HepG2 (cell line): ENCODE data around the gene MYL12B. TPM values are rescaled to one million over a fixed set of nuclear protein-coding genes. Genes with fewer than 3 reads are reported as not detected.

Experiments used
- ATAC-seq: fragments of 200-7000 bp; cut with Tn5 transposase; 3 replicates; pipeline ENCODE4 v1.9.1; 2020; ENCODE audit warnings: mild to moderate bottlenecking, moderate library complexity
- BruUV-seq: library from RNA; stranded (reverse); fragments of 400-500 nt; replicated peaks from 2 replicates; lab custom pipeline; 2021; lab: Mats Ljungman, UMichigan
- CTCF ChIA-PET: fragments of 300-600 bp; formaldehyde crosslinking; extraction: SDS; loops from one replicate; lab custom pipeline; 2021; ENCODE audit warnings: low total read pairs, inconsistent platforms, low intra/inter-chr PET ratio; lab: Yijun Ruan, JAX
- POLR2A ChIA-PET: fragments of 350-600 bp; sonication (Branson Sonifier 250); formaldehyde crosslinking; loops from one replicate; lab custom pipeline; 2020; ENCODE audit warnings: antibody characterized with exemption, inconsistent platforms; lab: Yijun Ruan, JAX
- DNase-seq: peaks from one replicate; pipeline ENCODE4 v3.0.0-alpha.2; 2015; ENCODE audit warnings: low spot score
- FAIRE-seq: peaks from 3 replicates; lab custom pipeline; 2011; peaks lifted over from hg19 to GRCh38; lab: Jason Lieb, UNC
- H2AFZ ChIP-seq: one replicate; pipeline ENCODE4 v1.6.1; 2011; ENCODE audit warnings: low read length, inconsistent platforms
- H3K27ac ChIP-seq: fragments of 300-600 bp; 3 replicates; pipeline ENCODE4 v1.8.0; 2011; ENCODE audit warnings: mixed run types, mild to moderate bottlenecking, mixed read lengths, low read length, inconsistent platforms; ENCODE audit not compliant: insufficient read depth; ENCODE audit errors: extremely low read length
- H3K27me3 ChIP-seq, 2 experiments: fragments of 200-600 bp in 1 of 2; 2 replicates in 1 of 2; 3 replicates in 1 of 2; pipeline versions ENCODE4 v1.6.0 to v1.8.0; 2011; ENCODE audit warnings: low read length in 2 of 2, mild to moderate bottlenecking in 2 of 2, moderate library complexity in 2 of 2, inconsistent platforms in 1 of 2; ENCODE audit not compliant: insufficient read depth in 2 of 2, control insufficient read depth in 1 of 2
- H3K36me3 ChIP-seq, 2 experiments: fragments of 200-600 bp in 1 of 2; replicated peaks in 1 of 2; 2 replicates in 1 of 2; 3 replicates in 1 of 2; pipeline versions ENCODE4 v1.5.1 to v1.8.0; 2011; ENCODE audit warnings: low read length in 2 of 2, inconsistent platforms in 1 of 2; ENCODE audit not compliant: insufficient read depth in 2 of 2, control insufficient read depth in 1 of 2
- H3K4me1 ChIP-seq: 2 replicates; pipeline ENCODE4 v1.5.1; 2012; ENCODE audit warnings: low read length, inconsistent platforms; ENCODE audit not compliant: insufficient read depth
- H3K4me2 ChIP-seq: 2 replicates; pipeline ENCODE4 v1.6.0; 2011; ENCODE audit warnings: low read depth, low read length, inconsistent platforms
- H3K4me3 ChIP-seq, 3 experiments: fragments of 200-600 bp in 1 of 3; sonication (generic), shearing (Covaris generic) in 1 of 3; replicated peaks in 1 of 3; 2 replicates each; pipeline ENCODE4 v1.5.1; 2011 to 2016; ENCODE audit warnings: low read length in 3 of 3, inconsistent platforms in 2 of 3, low read depth in 2 of 3, mild to moderate bottlenecking in 2 of 3, control low read depth in 1 of 3, mixed read lengths in 1 of 3; ENCODE audit not compliant: insufficient read depth in 1 of 3
- H3K79me2 ChIP-seq: one replicate; pipeline ENCODE4 v1.6.1; 2011; ENCODE audit warnings: low read length, inconsistent platforms; ENCODE audit not compliant: insufficient read depth
- H3K9ac ChIP-seq: 2 replicates; pipeline ENCODE4 v1.6.0; 2011; ENCODE audit warnings: mild to moderate bottlenecking, low read depth, low read length, inconsistent platforms; ENCODE audit not compliant: insufficient read depth
- H3K9me3 ChIP-seq: 2 replicates; pipeline ENCODE4 v1.5.1; 2012; ENCODE audit warnings: mild to moderate bottlenecking, low read length
- H4K20me1 ChIP-seq: 2 replicates; pipeline ENCODE4 v1.6.0; 2011; ENCODE audit warnings: inconsistent platforms, mild to moderate bottlenecking, low read length, moderate library complexity; ENCODE audit not compliant: insufficient read depth
- ATF1 ChIP-seq: IDR thresholded peaks from 2 replicates; pipeline ENCODE4 v1.6.1; 2016; ENCODE audit warnings: mild to moderate bottlenecking, control low read depth
- CENPX ChIP-seq: sonication (generic); formaldehyde crosslinking; IDR thresholded peaks from 2 replicates; pipeline ENCODE4 v1.9.0; 2021; ENCODE audit warnings: mild to moderate bottlenecking, missing genetic modification reagents, moderate library complexity
- MED8 ChIP-seq: sonication (generic); formaldehyde crosslinking; IDR thresholded peaks from 2 replicates; pipeline ENCODE4 v1.8.1; 2023; ENCODE audit warnings: mild to moderate bottlenecking, missing genetic modification reagents; ENCODE audit not compliant: insufficient replicate concordance
- RFXAP ChIP-seq: sonication (generic); formaldehyde crosslinking; IDR thresholded peaks from 2 replicates; pipeline ENCODE4 v1.4.0; 2020; ENCODE audit warnings: missing genetic modification reagents, borderline replicate concordance
- ZFP1 ChIP-seq: IDR thresholded peaks from 2 replicates; pipeline ENCODE4 v1.6.1; 2016
- ZKSCAN1 ChIP-seq: fragments of 150-350 bp; IDR thresholded peaks from 2 replicates; pipeline ENCODE4 v1.6.1; 2014; ENCODE audit warnings: low read length
- ZMYM3 ChIP-seq: sonication (generic); formaldehyde crosslinking; IDR thresholded peaks from 2 replicates; pipeline ENCODE4 v1.5.1; 2020; ENCODE audit warnings: mild to moderate bottlenecking, missing genetic modification reagents
- WGBS: methylation state at CpG from one replicate; pipeline ENCODE4 v1.1.6; 2017; ENCODE audit warnings: low lambda C conversion rate; 5-methylcytosine and 5-hydroxymethylcytosine counted together
- in situ Hi-C: cut with HindIII; loops from 2 replicates; pipeline ENCODE4 v1.10.0; 2017; ENCODE audit warnings: low pct_unique_long_range_greater_than_20kb; ENCODE audit not compliant: extremely low pct_ligation_motif_present
- intact Hi-C: fragments of 100-400 bp; cut with micrococcal nuclease; formaldehyde crosslinking; loops from one replicate; pipeline ENCODE4 v1.10.0; 2022; ENCODE audit not compliant: unreplicated experiment
- polyA plus RNA-seq, 8 experiments: library from polyadenylated mRNA; depleted of rRNA in 3 of 8; stranded (reverse) in 7 of 8; unstranded in 1 of 8; fragments of >200 nt; fragmentation: Illumina TruSeq in 4 of 8; extraction: Trizol in 4 of 8; gene quantifications; 2 replicates each; pipeline versions ENCODE4 v1.2.1 to v1.2.3, GENCODE V29; 2011 to 2016; ENCODE audit warnings: low read depth in 4 of 8, missing spikeins in 1 of 8, mixed read lengths in 1 of 8; ENCODE audit not compliant: insufficient read depth in 1 of 8
- total RNA-seq, 5 experiments: library from RNA; depleted of rRNA; stranded (reverse); fragments of >200 nt; fragmentation: Illumina TruSeq; extraction: Trizol; gene quantifications; 2 replicates each; pipeline ENCODE4 v1.2.3, GENCODE V29; 2016; ENCODE audit warnings: low read depth in 1 of 5
- TF ChIP-seq, protein P1 (sequence below): sonication (generic); formaldehyde crosslinking; IDR thresholded peaks from 2 replicates; pipeline ENCODE4 v1.4.0; 2020; ENCODE audit warnings: missing genetic modification reagents, mild to moderate bottlenecking, borderline replicate concordance
- TF ChIP-seq, protein P2 (sequence below): IDR thresholded peaks from 2 replicates; pipeline ENCODE4 v1.6.1; 2016; ENCODE audit warnings: low read depth, missing genetic modification reagents, missing compliant biosample characterization
- TF ChIP-seq, protein P3 (sequence below): sonication (generic); formaldehyde crosslinking; IDR thresholded peaks from 2 replicates; pipeline ENCODE4 v1.4.0; 2020; ENCODE audit warnings: mild to moderate bottlenecking, missing genetic modification reagents

MYL12B gene
- total and polyA plus RNA-seq, 2 of the 13 experiments (the other 11 are each of a cell fraction or from before 2014, with no cell fraction given), result 265 to 340 TPM

DNA sequence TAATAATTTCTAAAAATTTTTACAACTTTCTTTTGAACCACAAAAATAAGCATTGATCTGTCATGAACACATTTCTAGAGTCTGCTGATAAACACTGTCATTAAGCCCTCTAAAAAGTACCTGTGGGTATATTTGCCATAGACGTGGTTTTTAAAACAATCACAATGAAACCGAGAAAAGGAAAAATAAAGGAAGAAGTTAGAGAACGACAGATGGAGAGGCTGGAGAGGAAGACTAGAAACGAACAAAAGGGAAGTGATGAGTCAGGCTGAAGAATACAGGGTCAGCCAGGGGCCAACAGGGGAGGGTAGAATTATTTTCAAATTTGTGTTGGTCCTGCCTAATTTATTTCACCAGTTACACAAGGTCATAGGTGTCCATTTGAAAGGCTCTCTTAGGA, 62.0 kb downstream of the MYL12B start:
- FAIRE-seq, result no peak
- no peaks in the 10 kb centered on the region for H3K4me1 ChIP-seq
- ChIA-PET CTCF (no interaction called here), POLR2A (no interaction called here)
- no peak overlapping the region for H3K9ac ChIP-seq
- in situ Hi-C loops (no loop called here), intact Hi-C loops (no loop called here)
- 38% methylated on average over 4 of the region's 4 CpGs for WGBS
- no peak overlapping the region for H3K27ac ChIP-seq
- no TSS peak for BruUV-seq
- H3K79me2 ChIP-seq, result no peaks in the 10 kb centered on the region
- no peaks in the 10 kb centered on the region for H3K9me3 ChIP-seq
- H3K27me3 ChIP-seq, result peaks cover 0 to 4% of the 10 kb centered on the region in 2 experiments; a peak in 1 of 5 replicates
- TF ChIP-seq, protein P1, sequence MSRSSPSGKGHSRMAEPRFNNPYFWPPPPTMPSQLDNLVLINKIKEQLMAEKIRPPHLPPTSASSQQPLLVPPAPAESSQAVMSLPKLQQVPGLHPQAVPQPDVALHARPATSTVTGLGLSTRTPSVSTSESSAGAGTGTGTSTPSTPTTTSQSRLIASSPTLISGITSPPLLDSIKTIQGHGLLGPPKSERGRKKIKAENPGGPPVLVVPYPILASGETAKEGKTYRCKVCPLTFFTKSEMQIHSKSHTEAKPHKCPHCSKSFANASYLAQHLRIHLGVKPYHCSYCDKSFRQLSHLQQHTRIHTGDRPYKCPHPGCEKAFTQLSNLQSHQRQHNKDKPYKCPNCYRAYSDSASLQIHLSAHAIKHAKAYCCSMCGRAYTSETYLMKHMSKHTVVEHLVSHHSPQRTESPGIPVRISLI (CRISPR knock-in tag), result no peak
- no peak for TF ChIP-seq RFXAP (CRISPR knock-in tag)
- TF ChIP-seq, protein P2, sequence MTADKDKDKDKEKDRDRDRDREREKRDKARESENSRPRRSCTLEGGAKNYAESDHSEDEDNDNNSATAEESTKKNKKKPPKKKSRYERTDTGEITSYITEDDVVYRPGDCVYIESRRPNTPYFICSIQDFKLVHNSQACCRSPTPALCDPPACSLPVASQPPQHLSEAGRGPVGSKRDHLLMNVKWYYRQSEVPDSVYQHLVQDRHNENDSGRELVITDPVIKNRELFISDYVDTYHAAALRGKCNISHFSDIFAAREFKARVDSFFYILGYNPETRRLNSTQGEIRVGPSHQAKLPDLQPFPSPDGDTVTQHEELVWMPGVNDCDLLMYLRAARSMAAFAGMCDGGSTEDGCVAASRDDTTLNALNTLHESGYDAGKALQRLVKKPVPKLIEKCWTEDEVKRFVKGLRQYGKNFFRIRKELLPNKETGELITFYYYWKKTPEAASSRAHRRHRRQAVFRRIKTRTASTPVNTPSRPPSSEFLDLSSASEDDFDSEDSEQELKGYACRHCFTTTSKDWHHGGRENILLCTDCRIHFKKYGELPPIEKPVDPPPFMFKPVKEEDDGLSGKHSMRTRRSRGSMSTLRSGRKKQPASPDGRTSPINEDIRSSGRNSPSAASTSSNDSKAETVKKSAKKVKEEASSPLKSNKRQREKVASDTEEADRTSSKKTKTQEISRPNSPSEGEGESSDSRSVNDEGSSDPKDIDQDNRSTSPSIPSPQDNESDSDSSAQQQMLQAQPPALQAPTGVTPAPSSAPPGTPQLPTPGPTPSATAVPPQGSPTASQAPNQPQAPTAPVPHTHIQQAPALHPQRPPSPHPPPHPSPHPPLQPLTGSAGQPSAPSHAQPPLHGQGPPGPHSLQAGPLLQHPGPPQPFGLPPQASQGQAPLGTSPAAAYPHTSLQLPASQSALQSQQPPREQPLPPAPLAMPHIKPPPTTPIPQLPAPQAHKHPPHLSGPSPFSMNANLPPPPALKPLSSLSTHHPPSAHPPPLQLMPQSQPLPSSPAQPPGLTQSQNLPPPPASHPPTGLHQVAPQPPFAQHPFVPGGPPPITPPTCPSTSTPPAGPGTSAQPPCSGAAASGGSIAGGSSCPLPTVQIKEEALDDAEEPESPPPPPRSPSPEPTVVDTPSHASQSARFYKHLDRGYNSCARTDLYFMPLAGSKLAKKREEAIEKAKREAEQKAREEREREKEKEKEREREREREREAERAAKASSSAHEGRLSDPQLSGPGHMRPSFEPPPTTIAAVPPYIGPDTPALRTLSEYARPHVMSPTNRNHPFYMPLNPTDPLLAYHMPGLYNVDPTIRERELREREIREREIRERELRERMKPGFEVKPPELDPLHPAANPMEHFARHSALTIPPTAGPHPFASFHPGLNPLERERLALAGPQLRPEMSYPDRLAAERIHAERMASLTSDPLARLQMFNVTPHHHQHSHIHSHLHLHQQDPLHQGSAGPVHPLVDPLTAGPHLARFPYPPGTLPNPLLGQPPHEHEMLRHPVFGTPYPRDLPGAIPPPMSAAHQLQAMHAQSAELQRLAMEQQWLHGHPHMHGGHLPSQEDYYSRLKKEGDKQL (CRISPR knock-in tag), result no peak
- TF ChIP-seq, protein P3, sequence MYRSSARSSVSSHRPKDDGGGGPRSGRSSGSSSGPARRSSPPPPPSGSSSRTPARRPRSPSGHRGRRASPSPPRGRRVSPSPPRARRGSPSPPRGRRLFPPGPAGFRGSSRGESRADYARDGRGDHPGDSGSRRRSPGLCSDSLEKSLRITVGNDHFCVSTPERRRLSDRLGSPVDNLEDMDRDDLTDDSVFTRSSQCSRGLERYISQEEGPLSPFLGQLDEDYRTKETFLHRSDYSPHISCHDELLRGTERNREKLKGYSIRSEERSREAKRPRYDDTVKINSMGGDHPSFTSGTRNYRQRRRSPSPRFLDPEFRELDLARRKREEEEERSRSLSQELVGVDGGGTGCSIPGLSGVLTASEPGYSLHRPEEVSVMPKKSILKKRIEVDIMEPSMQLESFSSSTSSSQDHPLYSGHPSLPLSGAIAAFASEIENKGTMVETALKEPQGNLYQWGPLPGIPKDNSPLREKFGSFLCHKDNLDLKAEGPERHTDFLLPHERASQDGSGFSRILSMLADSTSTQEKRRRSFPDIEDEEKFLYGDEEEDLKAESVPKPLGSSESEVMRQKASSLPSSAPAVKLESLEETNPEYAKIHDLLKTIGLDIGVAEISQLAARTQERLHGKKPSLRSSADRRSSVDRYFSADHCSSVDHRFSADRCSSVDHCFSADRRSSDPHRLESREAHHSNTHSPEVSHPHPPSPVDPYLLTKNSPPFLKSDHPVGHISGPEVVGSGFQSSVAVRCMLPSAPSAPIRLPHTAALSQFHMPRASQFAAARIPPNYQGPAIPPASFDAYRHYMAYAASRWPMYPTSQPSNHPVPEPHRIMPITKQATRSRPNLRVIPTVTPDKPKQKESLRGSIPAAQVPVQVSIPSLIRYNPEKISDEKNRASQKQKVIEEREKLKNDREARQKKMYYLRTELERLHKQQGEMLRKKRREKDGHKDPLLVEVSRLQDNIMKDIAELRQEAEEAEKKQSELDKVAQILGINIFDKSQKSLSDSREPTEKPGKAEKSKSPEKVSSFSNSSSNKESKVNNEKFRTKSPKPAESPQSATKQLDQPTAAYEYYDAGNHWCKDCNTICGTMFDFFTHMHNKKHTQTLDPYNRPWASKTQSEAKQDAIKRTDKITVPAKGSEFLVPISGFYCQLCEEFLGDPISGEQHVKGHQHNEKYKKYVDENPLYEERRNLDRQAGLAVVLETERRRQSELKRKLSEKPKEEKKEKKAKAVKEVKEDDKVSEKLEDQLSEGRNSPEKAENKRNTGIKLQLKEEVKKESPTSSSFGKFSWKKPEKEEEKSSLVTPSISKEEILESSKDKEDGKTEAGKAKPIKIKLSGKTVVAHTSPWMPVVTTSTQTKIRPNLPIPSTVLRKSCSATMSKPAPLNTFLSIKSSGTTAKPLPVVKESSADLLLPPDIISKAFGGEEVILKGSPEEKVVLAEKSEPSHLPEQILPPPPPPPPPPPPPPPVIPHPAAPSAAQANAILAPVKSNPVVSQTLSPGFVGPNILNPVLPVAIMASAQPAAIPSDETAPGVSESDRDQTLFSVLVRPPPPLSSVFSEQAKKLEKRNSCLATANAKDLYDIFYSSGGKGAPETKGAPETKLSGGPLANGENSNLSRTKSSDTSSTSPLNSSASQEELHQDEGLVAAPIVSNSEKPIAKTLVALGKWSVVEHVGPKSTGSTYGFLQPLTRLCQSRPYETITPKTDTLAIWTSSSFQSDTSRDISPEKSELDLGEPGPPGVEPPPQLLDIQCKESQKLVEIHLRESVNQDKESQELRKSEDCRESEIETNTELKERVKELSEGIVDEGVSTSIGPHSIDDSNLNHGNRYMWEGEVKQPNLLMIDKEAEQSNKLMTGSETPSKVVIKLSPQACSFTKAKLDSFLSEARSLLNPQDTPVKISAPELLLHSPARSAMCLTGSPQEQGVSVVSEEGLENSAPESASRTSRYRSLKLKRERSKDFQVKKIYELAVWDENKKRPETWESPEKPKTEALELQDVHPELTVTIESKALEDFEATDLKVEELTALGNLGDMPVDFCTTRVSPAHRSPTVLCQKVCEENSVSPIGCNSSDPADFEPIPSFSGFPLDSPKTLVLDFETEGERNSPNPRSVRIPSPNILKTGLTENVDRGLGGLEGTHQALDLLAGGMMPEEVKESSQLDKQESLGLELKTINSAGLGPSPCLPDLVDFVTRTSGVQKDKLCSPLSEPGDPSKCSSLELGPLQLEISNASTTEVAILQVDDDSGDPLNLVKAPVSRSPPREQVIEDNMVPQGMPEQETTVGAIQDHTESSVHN (CRISPR knock-in tag), result no peak
- no peak for TF ChIP-seq ZMYM3 (CRISPR knock-in tag)
- no peak for TF ChIP-seq ATF1 (CRISPR knock-in tag)
- TF ChIP-seq MED8 (CRISPR knock-in tag), result no peak
- TF ChIP-seq ZKSCAN1, result no peak
- no peak for TF ChIP-seq CENPX (CRISPR knock-in tag)
- TF ChIP-seq ZFP1 (CRISPR knock-in tag), result no peak
- ATAC-seq, result no peak
- H4K20me1 ChIP-seq, result no peaks in the 10 kb centered on the region
- H3K4me3 ChIP-seq, result no peak overlapping the region
- no peak for DNase-seq
- no peak overlapping the region for H2AFZ ChIP-seq
- no peaks in the 10 kb centered on the region for H3K36me3 ChIP-seq
- H3K4me2 ChIP-seq, result no peak overlapping the region
